ENCODE data around the gene DHRSX.
"Not testable (repeated sequence)": the region's sequence is repeated elsewhere in the genome, so short reads cannot be mapped to it uniquely, and the experiment has no call there.

DHRSX gene

DNA sequence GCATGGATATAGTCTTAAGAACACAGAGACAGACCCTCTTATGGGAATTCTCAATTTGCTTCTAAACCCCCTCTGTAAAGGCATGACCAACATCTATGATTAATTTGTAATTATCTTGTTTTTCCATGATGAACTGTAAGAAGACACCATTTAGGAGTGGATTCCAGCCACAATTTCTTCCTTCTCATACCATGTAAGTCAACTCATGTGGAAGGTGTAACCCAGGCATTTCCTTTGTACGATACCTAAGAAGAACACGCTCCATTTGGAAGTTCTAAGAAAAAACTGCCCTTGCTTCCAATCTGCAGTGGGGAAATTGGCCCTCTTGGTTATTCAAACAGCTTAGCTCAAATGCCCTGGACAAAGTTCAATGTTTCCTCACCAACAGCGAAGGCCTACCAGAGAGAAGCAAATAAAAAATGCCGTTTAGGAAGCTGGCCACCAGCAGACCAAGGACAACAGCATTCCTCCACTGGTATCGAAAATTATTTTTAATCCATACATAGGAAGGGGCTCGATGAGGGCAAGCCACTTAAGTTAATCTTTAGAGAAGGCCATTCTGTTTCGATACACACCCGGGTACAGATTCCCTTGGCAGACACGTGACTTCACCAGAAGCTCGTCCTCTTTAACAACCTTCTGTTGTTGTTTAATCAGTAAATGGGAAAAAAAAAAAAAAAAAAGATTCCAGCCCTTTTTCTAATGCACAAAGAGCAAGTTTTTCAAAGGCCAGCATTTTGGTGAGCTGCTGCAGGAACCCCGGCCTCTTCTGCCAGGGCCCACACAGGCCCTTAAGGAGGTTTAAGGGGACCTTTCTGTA lies 2.6 kb downstream of the DHRSX start:
- peak; percentile 55 for DNase-seq (ENCODE audit: low read depth, low spot score)

- DNase-seq (ENCODE audit: low read depth, low spot score) = no peak
These were observed 5.2 kb downstream of the DHRSX start for GRCh38 chrX:2495595-2495994.

DNA sequence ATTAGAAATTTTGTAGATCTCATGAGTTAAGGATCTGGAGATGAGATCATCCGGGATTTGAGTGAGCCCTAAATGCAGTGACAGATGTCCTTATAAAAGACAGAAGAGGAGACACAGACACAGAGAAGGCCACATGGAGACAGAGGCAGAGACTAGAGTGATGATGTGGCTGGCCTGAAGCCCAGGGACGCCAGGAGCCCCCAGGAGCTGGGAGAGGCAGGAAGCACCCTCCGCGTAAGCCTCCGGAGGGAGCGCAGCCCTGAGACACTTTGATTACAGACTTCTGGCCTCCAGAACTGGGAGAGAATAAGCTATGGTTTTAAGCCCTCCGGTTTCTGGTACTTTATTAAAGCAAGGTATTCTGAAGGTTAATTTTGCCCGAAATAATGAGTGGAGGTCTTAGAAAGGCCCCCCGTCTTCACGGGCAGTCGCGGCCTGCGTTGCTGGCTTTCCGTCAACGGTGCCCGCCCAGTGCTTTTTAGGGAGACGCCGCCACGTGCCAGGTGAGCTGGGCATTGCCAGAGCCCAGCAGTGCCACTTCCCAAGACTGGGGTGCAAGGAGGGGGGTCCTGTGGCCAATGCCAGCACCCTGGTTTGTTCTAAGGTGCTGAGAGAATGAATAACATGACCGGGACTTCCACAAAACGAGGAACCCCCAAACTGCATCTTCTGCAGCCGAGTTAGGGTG lies 8.1 kb downstream of the DHRSX start:
- DNase-seq (ENCODE audit: low read depth, low spot score) = no peak

- no peak for DNase-seq (ENCODE audit: low read depth, low spot score)
These were observed 10.1 kb downstream of the DHRSX start for GRCh38 chrX:2490634-2491033.

DNA sequence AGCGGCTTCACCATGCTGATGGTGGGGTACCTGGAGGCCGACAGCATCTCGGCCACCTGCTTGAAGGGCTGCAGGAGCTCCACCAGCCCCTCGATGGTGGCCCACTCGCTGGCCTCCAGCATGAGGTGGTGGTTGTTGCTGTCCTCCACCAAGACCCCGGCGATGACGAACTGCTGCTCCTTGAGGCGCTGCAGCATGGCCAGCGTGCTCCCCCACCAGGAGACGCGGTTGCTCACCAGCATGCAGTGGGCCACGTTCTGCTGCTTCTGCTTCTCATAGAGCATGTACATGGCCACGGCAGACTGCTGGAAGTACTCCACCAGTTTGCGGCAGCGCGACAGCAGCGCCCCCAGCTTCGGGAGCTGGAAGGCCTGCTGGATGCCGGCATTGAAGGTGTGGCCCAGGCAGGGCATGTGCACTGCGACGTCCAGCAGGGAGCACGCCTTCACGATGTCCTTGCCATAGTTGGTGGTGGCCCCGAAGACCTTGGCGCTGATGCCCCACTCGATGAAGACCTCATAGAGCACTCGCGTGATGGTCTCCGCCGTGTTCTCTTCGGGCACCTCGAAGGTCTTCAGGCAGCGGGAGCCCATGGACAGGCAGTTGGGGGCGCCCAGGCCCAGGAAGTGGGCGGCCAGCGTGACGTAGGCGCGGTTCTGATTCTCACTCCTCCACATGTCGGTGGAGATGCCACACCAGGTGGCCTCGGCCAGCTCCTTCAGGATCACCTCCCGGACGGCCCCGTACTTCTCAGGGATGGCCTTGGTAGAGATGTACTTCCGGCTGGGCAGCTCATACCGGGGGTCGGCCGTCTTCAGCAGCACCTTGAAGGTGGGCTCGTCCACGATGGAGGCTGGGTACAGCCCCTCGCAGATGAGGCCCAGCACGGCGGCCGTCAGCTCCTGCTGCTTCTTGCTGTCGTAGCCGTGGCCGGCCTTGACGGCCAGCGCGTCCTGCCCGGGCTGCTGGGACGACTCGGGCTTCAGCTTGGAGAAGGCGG lies 11.0 kb downstream of the DHRSX start:
- no peak for DNase-seq (ENCODE audit: low read depth, low spot score)

DNA sequence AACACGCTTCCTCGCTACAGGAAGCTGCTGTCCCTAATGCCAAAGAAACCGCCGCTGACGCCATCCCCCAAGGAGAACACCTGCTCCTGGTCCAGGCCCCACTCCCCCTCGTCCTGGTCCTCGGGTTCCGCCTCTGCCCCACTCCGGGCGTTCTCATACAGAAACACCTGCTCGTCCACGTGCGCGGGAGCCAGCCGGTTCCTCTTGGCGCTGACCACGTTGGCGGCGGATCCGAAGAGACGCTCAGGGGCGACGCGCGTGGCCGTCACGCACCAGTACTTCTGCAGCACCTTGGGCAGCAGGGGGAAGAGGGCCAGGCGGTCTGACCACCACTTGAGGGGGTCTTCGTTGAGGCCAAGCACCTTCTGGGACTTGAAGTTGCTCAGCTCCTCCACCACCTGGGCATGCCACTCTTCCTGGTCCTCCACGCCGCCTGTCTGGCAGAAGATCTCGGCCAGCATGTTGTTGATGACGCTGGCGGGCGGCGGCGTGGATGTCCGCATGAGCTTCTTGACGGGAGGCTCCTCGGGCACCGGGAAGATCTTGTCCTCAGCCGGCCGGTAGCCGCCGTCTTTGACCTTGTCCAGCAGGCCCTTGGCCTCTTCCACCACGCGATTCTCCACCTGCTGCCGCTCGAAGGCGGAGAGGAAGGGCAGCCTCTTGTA lies 12.0 kb downstream of the DHRSX start:
- no peak for DNase-seq (ENCODE audit: low read depth, low spot score)

DNA sequence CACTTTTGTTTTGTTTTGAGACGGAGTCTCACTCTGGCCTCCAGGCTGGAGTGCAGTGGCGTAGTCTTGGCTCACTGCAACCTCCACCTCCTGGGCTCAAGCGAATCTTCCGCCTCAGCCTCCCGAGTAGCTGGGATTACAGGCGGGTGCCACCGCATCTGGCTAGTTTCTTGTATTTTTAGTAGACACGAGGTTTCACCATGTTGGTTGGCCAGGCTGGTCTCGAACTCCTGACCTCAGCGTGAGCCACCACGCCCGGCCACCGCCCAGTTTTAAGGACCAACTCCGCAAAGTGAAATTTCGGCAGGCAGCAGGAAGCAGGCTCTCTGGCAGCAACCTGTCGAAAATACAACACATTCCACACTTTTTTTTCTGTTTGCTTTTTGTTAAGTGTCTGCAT lies 13.4 kb downstream of the DHRSX start:
- DNase-seq (ENCODE audit: low read depth, low spot score) = no peak

- no peak for DNase-seq (ENCODE audit: low read depth, low spot score)
These were observed 14.2 kb downstream of the DHRSX start for GRCh38 chrX:2486476-2487133.

- no peak for DNase-seq (ENCODE audit: low read depth, low spot score)
These were observed 14.9 kb downstream of the DHRSX start for GRCh38 chrX:2485789-2486345.

DNA sequence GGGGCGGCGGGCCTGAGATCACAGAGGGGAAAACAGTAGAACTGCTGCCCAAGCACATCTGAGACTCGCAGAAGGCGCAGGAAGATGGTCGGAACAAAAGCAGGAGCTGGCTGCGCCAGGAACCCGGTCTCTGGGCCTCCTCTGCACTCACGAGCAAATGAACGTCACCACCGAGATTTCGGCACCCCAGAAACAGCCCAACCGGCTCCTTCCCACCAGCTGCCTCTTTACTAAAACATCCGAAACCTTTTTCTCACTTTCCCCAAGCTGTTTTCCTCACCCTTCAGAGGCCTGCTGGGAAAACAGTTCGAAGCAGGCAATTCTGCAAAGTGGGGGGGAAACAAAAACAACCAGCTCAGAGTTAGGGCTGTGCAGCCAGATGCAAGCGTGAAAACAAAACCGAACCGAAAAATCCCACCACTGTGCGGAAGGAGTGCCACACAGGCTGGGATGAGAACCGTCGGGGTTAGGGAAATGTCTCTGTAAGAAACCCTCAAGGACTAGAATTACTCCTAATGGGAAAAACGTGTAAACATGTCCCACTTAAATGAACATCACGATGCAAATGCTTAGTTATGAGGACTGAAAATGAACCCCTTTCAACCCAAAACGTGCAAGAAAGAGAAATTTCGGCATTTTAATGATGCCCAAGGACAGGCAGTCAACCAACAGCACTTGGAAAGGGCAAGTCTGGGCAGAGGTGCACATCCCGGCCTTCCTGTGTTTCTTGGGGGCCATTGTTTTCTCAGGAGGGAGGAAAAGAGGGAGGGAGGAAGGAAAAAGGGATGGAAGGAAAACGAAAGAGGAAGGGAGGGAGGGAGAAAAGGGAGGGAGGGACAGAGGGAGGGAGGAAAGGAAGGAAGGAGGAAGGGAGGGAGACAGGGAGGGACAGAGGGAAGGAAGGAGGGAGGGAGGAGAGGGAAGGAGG lies 15.8 kb downstream of the DHRSX start:
- DNase-seq (ENCODE audit: low read depth, low spot score) = peak; percentile 68

GRCh38 chrX:2484256-2484655 lies 16.5 kb downstream of the DHRSX start:
- DNase-seq (ENCODE audit: low read depth, low spot score) = peak; percentile 51

DNA sequence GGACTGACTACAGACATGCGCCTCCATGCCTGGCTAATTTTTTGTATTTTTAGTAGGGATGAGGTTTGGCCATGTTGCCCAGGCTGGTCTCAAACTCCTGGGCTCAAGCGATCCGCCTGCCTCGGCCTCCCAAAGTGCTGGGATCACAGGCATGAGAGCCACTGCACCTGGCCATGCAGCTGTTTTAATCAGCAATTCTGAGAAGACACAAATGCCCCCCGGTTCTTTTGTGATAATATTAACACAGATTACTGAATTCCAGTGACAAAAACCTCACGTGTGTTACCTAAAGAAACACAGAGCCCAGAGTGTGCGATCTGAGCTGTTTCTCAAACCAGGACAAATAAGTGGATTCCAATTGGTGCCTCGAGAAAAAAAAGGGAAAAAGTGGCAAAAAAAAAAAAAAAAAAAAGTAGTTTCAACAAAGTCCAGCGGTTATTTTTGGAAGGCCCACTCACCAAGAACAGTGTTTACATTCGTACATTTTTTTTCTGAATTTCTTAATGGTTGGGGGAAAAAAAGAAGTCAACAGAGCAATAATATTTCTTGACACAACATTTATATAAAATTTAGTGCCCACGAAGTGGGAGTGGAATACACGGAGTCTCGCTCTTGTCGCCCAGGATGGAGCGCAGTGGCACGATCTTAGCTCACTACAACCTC lies 17.2 kb downstream of the DHRSX start:
- no peak for DNase-seq (ENCODE audit: low read depth, low spot score)

DNA sequence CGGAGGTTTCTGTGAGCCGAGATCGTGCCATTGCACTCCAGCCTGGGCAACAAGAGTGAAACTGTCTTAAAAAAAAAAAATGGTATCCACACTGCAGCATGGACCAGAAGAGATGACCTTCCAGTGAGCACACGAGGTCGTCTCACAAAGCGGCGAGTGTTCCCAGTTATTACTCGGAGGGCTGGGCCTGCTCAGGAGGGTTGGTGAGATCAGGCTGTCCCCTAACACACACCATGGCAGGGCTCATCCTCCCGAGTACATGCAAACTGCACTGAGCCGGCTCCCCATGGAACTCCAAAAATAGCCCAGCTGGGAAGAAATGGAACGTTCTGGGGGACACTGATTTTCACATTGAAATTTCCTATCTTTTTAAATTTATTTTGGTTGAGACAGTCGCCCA lies 19.2 kb downstream of the DHRSX start:
- DNase-seq (ENCODE audit: low read depth, low spot score) = not testable (repeated sequence)

DNA sequence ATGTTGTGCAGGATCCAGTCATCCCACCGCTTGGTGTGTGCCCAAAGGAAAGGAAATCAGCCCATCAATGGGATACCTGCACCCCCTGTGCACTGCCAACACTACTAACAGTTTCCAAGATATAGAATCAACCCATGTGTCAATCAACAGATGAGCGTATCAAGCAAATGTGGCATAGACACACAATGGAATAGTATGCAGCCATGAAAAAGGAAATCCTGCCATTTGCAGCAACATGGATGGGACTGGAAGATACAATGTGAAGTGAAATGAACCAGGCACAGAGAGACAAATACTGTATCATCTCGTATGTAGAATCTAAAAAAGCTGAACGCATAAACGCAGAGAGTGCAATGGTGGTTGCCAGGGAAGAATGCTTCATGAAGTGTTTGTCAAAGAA lies 20.8 kb downstream of the DHRSX start:
- DNase-seq (ENCODE audit: low read depth, low spot score) = not testable (repeated sequence)

- DNase-seq (ENCODE audit: low read depth, low spot score) = no peak
These were observed 21.4 kb downstream of the DHRSX start for GRCh38 chrX:2479420-2479780.

- DNase-seq (ENCODE audit: low read depth, low spot score) = no peak
These were observed 22.0 kb downstream of the DHRSX start for GRCh38 chrX:2478546-2479419.

DNA sequence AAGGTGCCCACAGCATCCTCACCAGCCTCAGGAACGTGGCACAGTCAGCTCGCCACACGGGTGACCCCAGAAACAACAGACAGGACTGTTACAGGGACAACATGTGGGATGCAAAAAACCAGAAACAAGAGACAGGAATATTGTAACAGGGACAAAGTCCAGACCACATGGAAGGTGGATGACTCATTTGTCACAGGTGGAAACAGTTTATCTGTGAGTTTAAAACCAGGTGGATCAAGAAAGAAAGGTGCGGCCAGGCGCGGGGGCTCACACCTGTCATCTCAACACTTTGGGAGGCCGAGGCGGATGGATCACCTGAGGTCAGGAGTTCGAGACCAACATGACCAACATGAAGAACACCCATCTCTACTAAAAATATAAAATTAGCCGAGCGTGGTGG lies 23.5 kb downstream of the DHRSX start:
- not testable (repeated sequence) for DNase-seq (ENCODE audit: low read depth, low spot score)
